Fibroblast of lung (primary cell): ENCODE results near the gene PATJ.

Experiments
- CTCF ChIP-seq, 2 donors: IDR thresholded peaks in 1 of 2; conservative IDR thresholded peaks in 1 of 2; 1 replicate in 1 of 2; 2 replicates in 1 of 2; pipeline ENCODE4 v1.5.1; 2011 to 2012; ENCODE audit warnings: low read length in 2 of 2, control low read depth in 1 of 2, inconsistent platforms in 1 of 2, low read depth in 1 of 2, mild to moderate bottlenecking in 1 of 2
- EZH2 ChIP-seq: IDR thresholded peaks from 2 replicates; pipeline ENCODE4 v1.5.1; 2012; ENCODE audit warnings: low read length, control low read depth, mild to moderate bottlenecking; ENCODE audit errors: missing control alignments

GRCh38 chr1:62221171-62221570, 478.9 kb downstream of the PATJ start:
- TF ChIP-seq CTCF (conservative IDR thresholded peaks at IDR 0.05 in 1 of 2, IDR thresholded peaks at IDR 0.05 in 1 of 2; ENCODE audit: low read depth in 1 of 2, low read length in 2 of 2) (no peak), EZH2 (no peak)
